ENCODE results near the gene TRIM33. TPM values are rescaled to one million over a fixed set of nuclear protein-coding genes. Genes with fewer than 3 reads are reported as not detected.

The TRIM33 gene
- total RNA-seq, 1 experiment from 2014 or later = 41.2 TPM

- TF ChIP-seq EZH2phosphoT487 (IDR thresholded peaks at IDR 0.05; ENCODE audit: borderline replicate concordance) (no peak), EGR1 (IDR thresholded peaks at IDR 0.05; ENCODE audit: low read depth) (no peak), FOSL1 (IDR thresholded peaks at IDR 0.05; ENCODE audit: low read depth) (no peak), CBX3 (IDR thresholded peaks at IDR 0.05; ENCODE audit: low read depth) (no peak), SRF (IDR thresholded peaks at IDR 0.05; ENCODE audit: low read depth) (no peak), ZNF274 (IDR thresholded peaks at IDR 0.05; ENCODE audit: low read depth, low read length) (no peak), JUND (IDR thresholded peaks at IDR 0.05) (no peak)
These were observed 131.6 kb downstream of the TRIM33 start (continued) for GRCh38 chr1:114379358-114379757.

DNA sequence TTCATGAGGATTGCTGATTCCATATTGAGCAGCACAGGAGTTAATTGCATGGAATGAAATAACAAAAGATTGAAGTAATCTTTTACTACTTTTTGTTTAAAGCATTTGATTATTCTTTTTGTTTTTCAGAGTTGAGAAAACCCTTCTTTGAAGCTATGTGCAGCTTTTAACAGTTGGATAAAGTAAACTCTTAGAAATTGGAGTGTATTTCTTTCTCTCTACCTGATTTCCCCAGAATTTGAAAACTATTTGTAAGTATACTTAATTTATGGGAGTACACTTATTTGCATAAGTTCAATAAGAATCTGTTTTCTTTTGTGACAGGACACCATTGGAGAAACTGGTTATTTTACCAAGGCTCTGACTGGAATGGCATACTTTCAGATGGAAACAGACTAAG lies 133.6 kb downstream of the TRIM33 start:
- H3K79me2 ChIP-seq (ENCODE audit: insufficient read depth, low read length) = no peaks in the 10 kb centered on the region
- H3K36me3 ChIP-seq (ENCODE audit: control insufficient read depth in 1 of 2, insufficient read depth in 2 of 2, low read length in 2 of 2) = no peaks in the 10 kb centered on the region
- RAD21 ChIA-PET (ENCODE audit: low non-redundant PET in 1 of 2, low total read pairs in 2 of 2, uncharacterized antibody in 2 of 2, unreplicated experiment in 2 of 2) = no interaction called here
- CTCF ChIA-PET = no interaction called here
- H3K4me3 ChIP-seq (replicated peaks in 1 of 2; ENCODE audit: low read depth in 1 of 2, low read length in 2 of 2) = no peak overlapping the region
- ATAC-seq (no peak), DNase-seq (ENCODE audit: low read depth, low spot score) (no peak)
- BruUV-seq (replicated peaks) = no TSS peak
- intact Hi-C loops (cut with micrococcal nuclease) = no loop called here
- POLR2A ChIA-PET = no interaction called here
- H3K27me3 ChIP-seq (ENCODE audit: insufficient read depth, low read length) = no peaks in the 10 kb centered on the region
- H3K27ac ChIP-seq (ENCODE audit: low read depth, low read length) = no peak overlapping the region
- no peaks in the 10 kb centered on the region for H3K4me1 ChIP-seq (ENCODE audit: control insufficient read depth in 1 of 2, insufficient read depth in 2 of 2, low read length in 2 of 2)
- no peaks in the 10 kb centered on the region for H3K9me2 ChIP-seq (ENCODE audit: insufficient read depth)
- H3K9me3 ChIP-seq (ENCODE audit: control insufficient read depth in 1 of 2, insufficient read depth in 1 of 2, low read depth in 1 of 2, low read length in 2 of 2) = no peaks in the 10 kb centered on the region
- TF ChIP-seq JUND (IDR thresholded peaks at IDR 0.05) (no peak), POLR2AphosphoS5 (IDR thresholded peaks at IDR 0.05; ENCODE audit: low read depth, low read length) (no peak), SIN3A (IDR thresholded peaks at IDR 0.05; ENCODE audit: low read depth) (no peak), REST (IDR thresholded peaks at IDR 0.05; ENCODE audit: low read depth) (no peak), CBX3 (IDR thresholded peaks at IDR 0.05; ENCODE audit: low read depth) (no peak), ZNF274 (IDR thresholded peaks at IDR 0.05; ENCODE audit: low read depth, low read length) (no peak), FOSL1 (IDR thresholded peaks at IDR 0.05; ENCODE audit: low read depth) (no peak)
- no peak overlapping the region for H3K9ac ChIP-seq (ENCODE audit: low read length)
- no peak overlapping the region for H2AFZ ChIP-seq (ENCODE audit: low read depth, low read length, poor library complexity, severe bottlenecking)
- no peaks in the 10 kb centered on the region for H4K20me1 ChIP-seq (ENCODE audit: insufficient read depth)
- H3K4me2 ChIP-seq (ENCODE audit: low read length) = no peak overlapping the region
